Effector CD4-positive, alpha-beta T cell (primary cell): ENCODE results near the gene TTC6.

Experiments
- DNase-seq: peaks from one replicate; pipeline ENCODE4 v3.0.0-alpha.2; 2020

The TTC6 gene

GRCh38 chr14:37598747-37599506 lies 3.5 kb downstream of the TTC6 start:
- no peak for DNase-seq

DNA sequence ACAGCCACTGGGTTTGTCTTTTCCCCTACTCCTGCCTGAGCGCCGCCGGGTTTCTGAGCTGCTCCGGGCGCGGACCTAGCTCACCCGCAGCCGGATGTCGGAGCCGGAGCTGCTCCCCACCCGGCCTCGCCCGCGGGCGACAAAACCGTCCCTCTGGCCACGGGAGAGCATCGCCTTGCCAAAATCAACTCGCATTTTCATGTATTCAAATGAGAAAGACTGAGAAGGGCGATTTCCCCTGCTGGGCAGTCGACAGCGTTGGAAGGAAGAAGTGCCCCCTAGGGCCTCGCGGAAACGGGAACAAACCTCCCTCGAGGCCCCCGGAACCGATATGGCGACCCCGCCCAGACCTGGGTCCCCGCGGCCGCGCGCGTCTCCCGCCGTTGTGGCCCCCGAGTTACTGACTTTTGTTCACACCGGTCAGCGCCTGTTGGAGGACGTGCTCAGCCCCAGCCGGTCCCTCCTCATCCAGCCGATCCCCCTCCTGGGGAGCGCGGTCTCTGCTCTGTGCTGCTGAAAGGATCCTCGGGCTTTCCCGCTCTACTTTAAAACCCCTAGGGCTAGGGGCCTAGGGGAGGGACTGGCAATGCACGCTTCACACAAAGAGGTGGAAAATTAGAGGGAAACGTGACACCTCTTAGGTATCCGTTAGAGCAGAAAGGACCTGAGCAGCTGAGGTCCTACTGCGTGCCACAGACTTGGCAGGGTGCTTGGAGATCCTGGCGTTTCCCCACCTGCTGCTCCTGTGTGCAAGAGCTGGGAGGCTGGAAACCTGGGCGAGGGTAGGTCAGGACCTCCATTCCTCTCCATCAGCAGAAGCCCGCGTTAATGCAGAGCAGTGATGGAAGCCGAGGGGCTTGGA lies 4.3 kb downstream of the TTC6 start:
- DNase-seq = no peak

DNA sequence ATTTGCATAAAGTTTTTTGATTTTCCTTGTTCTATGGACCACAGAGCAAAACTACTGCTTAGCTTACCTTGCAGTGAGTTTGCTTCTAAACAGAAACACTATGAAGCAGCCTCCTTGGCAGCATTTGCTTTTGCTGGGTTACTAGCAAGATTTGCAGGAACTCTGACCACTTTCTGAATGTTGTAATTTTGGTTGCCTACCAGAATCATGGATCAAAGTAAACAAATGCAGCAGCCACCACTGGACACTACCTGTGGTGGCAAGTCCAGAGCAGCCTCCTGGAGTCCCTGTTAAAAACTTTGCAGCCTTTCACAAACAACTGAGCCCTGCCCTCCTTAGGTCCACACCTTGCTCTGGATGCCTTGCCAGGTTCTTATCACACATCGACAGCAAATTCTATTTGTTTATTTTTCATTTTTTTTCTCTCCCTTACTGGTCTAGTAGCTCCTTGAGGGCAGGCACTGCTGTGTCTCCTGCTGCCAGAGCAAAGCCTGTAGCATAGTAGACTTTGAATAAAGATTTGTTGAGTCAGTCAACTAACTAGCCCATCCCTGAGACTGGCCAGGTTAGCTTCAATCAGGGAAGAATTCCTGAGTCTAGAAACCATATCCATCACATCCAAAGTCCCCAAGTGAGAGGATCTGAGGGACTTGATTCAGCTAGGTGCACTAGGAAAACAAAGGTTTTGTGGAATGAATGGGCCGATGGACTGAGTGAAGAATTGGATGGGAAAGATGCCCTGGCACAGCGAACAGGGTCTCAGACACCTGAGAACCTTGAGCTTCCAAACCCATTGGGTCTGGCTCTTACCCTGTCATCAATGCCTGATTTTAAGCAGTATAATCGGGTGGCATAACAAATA lies 5.7 kb downstream of the TTC6 start:
- DNase-seq = no peak

DNA sequence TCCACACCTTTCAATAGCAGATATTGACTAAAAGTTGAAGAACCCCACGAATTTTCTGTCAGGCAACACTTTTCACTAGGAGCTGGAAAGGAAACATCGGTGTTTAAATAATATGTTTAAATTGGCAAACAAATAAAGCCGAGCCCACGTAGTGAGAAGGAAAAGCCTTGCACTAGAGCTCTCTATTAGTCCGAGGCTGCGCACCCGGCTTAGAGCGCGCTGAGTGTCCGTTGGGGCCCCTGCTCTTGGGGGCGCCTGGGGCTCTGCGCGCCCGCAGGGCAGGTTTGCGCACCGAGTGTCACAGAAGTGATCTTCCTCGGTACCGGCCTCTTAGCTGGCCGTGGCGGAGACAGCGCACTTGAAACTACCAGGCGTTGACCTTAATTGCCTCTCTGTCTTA lies 6.4 kb downstream of the TTC6 start:
- DNase-seq = no peak

DNA sequence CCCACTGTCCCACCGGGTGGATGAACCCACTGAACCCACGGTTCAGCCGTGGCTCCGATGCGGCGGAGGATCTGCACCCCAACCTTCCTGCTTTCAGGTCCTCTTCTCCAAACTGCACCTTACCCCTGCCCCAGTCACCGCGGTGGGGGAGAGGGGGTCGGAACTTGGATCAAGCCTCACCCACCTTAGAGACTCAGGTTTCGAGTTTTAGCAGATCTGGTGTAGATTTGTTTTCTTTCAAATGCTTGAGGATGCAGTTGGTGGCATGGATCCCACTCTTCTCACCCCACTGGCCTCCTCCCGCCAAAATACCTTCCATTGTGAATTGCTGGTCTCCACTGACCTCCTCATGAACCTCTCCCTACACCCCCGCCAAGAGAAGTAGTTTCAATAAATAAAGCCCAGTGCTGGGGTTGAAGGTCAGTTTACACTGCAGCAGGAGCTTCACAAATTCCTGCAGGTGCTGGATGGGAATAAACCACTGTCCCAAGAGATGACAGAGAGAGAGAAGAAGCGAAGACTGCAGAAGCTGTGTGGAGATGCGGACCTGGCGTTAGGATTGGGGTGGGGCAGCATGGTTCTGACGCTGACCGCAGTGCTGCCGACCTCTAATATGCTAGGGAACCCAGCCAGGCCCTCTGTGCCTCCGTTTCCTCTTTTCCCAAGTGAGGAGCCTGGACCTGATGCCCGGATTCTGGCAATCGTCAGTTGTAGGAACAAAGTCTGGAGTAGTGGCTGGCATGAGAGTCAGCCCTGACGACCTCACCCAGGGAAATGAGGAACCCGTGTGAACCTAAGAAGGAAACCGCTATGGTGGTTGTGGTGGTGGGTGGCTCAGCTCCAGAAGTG lies 7.4 kb downstream of the TTC6 start:
- DNase-seq = no peak

DNA sequence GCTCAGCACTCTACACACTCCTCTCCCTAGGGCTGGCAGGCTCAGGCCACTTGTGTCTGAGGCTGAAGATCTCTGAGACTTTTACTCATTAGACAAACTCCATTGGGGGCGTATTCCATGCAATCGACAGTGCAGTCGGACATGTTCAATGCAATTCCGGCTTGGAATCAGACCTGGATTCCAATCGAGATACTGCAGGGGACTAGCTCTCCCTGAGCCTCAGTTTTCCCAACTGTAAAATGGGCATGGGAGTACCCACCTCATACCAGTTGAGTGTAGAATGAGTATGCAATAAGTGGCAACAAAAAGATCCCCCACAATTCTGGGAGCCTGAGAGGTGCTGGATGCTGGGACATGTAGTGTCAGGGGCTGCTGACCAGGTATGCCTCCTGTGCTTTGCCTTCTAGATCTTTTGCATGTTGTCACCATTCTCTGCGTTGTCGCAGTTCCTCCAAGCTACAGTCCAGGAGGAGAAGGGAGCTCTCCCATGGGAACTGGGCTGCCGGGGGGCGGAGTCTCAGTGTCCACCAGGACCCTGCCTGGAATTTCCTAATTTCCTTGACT lies 8.3 kb downstream of the TTC6 start:
- DNase-seq = no peak

- DNase-seq = no peak
Measured at GRCh38 chr14:37606678-37607077, 11.2 kb downstream of the TTC6 start.

DNA sequence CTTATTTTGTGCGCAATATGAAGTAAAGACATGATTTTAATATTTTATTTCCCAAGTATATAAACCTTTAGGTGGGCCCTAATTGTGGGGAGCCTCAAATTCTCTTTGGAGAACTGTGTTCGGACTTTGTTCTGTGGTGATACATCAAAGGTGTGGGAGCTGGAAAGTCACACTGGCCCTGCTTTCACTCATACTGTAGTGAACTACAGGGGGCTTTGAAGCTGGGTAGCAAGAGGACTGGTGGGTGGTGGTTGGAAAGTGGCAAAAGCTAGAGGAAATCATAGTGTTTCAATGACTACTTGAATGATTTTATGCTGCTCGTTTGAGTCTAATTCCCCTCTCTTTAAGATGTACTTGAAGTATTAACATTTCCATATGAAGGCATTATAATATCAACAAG lies 13.2 kb downstream of the TTC6 start:
- DNase-seq = no peak

- no peak for DNase-seq
Measured at GRCh38 chr14:37610945-37611523, 15.6 kb downstream of the TTC6 start.

GRCh38 chr14:37615582-37616289 lies 20.3 kb downstream of the TTC6 start:
- DNase-seq = no peak

- DNase-seq = no peak
Measured at GRCh38 chr14:37616853-37617252, 21.4 kb downstream of the TTC6 start.

GRCh38 chr14:37617864-37618365 lies 22.5 kb downstream of the TTC6 start:
- DNase-seq = no peak

DNA sequence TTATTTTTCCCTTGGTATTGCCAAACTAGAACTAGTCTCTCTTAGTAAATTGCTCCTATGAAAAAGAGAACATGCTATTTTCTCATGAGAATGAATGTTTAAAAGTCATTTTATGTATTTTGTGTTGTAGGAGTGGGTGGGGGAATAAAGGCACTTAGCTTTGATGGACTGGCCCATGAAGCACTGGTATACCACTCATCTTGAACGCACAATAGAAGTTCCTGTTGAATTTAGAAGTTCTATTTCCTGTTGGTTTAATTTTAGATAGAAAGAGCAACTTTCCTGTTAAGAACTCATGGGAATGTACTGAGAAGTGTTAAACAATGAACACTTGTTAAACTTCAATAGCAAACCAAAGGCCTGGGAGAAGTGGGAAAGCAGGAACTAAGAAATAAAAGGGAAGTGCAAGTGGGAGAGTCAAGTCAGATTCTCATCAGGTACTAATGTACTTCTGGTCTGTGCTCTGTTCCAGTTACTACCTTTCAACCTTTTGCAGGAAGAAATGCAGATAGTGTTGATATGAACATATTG lies 23.1 kb downstream of the TTC6 start:
- no peak for DNase-seq

DNA sequence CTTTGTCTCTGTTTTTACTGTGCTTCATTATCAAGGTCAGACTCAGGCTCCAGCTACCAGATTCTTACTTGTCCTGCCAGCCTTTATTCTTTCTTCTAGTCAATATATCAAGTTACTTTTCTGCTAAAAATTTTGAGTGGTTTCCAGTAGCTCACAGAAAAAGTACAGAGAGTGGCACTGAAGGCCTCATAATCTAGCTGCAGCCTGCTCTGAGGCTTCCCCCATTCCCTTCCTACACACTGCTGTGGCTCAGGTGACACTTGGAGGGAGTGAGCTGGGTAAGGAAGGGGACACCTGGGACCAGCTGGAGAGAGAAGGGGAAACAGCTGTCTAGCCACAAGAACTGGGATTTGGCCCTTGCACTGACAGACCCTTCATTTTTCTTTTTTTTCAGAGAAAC lies 25.4 kb downstream of the TTC6 start:
- no peak for DNase-seq

- DNase-seq = no peak
Measured at GRCh38 chr14:37622231-37622923, 26.9 kb downstream of the TTC6 start.

DNA sequence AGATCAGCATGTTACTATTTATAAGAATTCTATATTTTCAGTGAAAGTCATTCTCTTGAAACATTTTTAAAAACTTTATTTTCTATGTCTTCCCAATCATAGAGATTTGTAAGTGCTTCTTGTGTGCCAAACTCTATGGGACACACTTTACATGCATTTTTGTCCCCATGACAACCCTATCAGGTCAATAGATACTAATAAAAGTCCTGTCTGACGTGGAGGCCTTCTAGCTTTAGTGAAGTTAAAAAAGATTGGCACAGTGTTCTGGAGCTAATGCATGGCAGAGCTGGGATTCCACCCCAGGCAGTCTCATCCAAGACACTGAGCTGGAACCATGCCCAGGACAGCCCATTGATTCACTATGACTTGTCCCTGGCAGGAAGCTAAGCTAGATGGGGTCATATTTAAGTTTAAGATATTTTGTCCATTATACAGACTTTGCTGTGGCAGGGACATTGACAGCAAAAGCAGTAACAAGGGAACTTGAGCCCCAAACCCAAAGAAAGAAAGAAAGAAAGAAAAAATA lies 28.1 kb downstream of the TTC6 start:
- no peak for DNase-seq

GRCh38 chr14:37623971-37624370 lies 28.5 kb downstream of the TTC6 start:
- no peak for DNase-seq

- no peak for DNase-seq
Measured at GRCh38 chr14:37625597-37626595, 30.5 kb downstream of the TTC6 start.
